Measurements from ENCODE around the gene GNG10.
A peak's percentile ranks its signal among the peaks of the same experiment; 100 is the strongest.
"Not testable (repeated sequence)": the region's sequence is repeated elsewhere in the genome, so short reads cannot be mapped to it uniquely, and the experiment has no call there.

The GNG10 gene

DNA sequence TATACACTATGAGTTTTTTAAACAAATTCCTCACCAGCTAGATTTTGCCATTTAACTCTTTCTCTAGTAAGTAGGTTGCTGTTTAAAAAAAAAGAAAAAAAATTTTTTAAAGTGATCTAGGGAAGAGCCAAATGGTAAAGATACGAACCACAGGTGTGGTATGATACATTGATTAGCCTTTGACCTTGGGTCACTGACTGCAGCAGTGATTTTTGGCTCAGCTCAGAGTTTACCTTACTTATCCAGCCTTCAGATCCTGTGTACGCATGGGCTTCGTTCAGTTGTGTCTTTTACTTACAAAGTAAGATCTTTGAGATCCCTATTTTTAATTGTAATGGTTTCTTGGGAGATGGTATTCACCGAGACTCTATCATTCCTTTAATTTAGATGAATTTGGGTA is 12.4 kb upstream of the GNG10 start:
- DNase-seq (ENCODE audit: low spot score) = no peak

DNA sequence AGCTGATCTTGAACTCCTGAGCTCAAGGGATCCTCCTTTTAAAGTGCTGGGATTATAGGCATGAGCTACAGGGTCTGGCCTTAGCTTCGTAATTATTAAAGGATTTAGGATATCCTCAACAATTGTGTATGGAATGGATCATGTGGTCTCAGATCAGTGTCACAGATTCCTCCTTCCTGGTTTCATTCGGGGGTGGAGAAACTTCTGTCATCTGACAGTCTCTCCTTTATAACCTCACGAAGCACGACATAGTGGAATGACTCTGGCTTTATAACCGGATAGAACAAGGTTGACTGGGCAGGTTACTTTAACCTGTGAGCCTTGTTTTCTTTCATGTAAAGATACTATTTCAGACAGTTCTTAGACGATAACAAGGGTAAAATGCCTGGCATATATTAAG is 4.4 kb upstream of the GNG10 start:
- peak; percentile 13 for DNase-seq (ENCODE audit: low spot score)

DNA sequence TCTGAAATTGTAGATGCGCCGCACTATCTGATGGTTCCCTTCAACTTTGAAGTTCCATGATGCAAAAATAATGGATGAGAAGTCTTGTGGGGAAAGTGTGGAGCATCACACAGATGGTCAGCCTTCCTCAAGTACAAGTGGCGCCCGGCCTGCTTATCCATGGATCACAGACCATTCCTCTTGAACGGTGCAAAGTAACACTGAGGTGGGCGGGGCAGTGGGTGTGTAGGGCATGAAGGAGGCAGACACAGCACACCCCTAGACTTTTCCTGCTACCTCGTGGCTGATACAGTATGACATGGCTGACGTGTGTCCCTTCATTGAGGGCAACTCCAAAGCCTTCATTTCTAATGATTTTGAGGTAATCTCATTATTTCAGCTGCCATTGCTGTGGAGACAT is 2.5 kb upstream of the GNG10 start:
- DNase-seq (ENCODE audit: low spot score) = no peak

DNA sequence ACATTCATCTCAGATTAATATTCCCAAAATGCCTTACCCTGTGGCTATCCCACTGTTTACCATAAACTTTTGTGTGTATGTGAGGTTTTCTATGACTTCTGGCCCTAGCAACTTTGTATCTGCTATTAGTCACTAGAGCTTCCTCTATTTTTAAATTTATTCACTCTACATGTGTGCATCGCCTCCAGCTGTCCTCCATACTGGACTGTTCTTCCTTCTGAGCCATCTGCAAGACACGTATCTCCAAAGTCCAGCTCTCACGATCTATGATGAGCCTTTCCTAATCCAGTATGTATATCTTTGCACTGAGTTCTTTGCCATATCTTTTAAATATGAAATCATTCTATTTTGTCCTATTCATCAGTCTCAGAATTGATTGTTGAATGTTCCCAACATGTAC is 1.7 kb upstream of the GNG10 start:
- DNase-seq (ENCODE audit: low spot score) = no peak

DNA sequence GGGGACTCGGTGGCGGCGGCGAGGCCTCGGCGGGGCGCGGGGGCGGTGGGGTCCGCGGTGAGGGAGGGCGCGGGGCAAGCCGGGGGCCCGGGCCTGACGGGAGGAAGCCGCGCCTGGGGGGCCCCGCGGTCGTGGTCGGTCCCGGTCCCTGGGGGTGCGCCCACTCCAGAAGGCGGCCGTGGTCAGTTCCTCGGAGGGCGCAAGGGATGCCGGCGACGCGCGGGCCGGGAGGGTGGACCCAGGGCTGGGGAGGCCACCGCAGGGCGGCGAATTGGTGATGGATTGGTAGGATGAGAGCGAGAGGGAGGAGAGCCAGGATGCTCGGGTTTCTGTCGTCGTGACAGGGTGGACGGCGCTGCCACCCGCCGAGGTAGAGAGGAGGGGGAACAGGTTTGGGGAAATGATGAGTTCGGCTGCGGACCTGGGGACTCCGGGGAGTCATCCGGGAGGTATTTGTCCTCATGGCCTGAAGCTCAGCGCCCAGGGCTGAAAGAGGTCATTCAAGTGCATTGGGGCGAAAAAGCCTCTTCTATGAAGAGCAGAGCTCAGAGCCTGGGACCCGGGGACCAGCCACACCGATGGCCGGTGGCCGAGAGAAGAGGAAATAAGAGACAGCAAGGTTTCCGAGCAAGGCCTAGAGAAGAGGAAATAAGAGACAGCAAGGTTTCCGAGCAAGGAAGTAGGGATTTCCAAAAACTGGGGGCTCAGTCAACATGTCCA is 557 bp downstream of the GNG10 start:
- DNase-seq (ENCODE audit: low spot score) = peak; percentile 57

DNA sequence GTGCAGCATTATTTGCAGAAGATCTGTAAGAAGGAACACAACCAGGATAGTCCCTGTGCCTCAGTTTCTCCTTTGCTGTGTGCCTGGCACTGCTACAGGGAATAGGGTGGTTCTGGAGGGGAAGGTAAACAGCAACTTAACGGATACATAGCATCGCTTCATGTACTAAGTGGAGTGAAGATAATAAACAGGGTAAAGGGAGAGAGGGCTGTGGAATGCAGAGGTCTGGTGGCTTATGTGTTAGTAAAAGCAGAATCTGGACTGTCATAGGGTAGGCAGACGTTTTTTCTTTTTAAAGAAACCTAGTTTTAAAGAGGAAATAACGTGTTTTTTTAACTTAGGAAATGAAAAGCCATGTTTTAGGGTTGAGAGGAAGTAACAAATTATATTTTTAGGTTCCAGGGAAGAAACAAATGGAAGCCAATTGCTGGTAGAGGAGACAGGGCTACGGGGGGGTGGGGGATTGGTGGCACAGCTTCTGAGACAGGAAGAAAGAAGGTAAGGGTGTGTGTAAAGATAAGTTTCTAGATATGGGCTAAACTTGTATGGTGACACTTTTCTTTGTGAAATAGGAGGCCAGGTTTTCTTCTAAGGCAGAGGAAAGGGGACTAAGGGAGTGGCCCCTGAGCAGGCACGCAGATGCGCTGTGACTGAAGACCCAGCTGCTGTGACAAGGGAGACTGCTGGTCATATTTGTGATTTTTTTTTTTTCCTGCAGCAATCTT is 1.3 kb downstream of the GNG10 start:
- DNase-seq (ENCODE audit: low spot score) = no peak

DNA sequence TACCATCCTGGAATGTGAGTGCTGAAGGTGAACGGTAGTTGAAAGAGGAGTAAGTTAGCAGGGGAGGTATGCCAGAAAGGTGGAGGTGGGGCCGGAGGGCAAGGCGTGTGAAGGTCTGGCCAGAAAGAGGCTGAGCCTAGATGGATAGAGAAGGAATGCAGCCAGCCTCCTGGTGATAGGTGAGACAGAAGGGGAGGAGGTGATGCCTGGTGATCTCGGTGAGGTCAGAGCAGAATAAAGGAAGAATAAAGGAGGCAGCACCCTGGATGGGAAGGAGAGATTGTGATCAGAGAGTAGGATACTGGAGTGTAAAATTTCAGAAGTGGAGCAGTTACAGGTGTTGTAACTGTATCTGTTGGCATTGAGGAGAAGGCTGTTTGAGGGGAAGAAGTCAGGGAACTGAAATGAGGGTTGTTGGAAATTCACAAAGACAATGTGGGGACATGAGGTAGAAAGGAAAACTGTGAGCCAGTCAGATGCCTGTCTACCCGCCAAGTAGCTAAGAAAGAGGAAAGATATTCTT is 2.0 kb downstream of the GNG10 start:
- peak; percentile 63 for DNase-seq (ENCODE audit: low spot score)

DNA sequence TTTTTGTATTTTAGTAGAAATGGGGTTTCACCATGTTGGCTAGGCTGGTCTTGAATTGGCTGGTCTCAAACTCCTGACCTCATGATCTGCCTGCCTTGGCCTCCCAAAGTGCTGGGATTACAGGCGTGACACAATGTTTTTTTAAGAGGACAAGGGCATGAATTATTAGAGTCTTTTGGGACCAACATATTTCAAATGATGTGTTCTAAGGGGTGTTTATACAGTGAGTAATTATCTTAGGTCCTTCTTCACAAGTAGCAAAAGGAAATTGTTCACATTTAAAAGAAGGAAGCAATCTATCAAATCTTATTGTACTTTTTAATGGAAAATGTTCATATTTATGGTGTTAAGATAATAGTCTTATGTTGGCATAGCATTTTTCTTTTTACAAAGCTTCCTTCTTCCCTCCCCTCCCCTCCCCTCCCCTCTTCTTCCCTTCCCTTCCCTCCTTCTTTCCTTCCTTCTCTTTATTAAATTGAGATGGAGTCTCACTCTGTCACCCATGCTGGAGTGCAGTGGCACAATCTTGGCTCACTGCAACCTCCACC is 6.7 kb downstream of the GNG10 start:
- DNase-seq (ENCODE audit: low spot score) = no peak

DNA sequence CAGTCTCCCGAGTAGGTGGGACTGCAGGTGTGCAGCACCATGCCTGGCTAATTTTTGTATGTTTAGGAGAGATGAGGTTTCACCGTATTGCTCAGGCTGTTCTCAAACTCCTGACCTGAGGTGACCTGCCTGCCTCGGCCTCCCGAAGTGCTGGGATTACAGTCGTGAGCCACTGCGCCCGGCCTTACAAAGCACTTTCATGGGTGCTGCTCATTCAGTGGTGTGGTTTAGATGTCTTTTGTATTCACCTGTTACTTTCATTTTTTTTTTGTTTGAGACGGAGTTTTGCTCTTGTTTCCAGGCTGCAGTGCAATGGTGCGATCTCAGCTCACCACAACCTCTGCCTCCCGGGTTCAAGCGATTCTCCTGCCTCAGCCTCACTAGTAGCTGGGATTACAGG is 7.2 kb downstream of the GNG10 start:
- DNase-seq (ENCODE audit: low spot score) = not testable (repeated sequence)

DNA sequence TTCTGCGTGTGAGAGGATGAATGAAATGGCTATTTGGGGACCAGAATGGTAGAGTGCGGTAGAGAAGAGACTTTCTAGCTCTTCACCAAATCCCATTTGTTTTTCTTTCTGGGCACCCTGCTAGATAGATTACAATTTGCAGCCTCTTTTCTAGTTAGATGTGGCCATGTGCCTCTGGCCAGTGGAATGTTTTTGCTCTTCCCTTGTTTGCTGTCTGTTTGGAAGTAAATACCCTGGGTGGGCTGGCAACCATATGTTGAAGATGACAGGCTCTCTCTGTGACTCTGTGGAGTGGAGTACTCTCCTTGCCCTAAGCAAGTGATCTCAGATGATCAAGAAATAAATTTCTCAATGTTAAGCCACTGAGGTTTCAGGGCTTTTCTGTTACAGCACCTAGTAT is 12.9 kb downstream of the GNG10 start:
- no peak for DNase-seq (ENCODE audit: low spot score)

DNA sequence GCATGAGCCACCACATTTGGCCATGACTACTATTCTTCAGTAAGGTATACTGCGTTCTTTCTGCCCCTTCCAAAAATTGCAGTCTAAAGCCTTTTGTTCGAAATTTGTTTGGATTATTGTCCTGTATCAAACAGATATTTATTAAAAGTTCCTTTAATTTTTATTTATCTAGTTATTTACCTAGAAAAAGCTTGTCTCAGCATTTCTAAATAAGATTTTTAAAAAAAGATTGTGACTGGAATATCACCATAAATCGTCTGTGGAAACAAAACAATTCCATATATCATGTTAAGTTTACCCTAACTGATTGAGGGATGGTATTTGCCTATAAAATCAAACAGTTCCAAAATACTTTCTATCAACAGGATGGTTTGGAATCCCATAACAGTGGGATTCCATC is 14.7 kb downstream of the GNG10 start:
- DNase-seq (ENCODE audit: low spot score) = no peak

DNA sequence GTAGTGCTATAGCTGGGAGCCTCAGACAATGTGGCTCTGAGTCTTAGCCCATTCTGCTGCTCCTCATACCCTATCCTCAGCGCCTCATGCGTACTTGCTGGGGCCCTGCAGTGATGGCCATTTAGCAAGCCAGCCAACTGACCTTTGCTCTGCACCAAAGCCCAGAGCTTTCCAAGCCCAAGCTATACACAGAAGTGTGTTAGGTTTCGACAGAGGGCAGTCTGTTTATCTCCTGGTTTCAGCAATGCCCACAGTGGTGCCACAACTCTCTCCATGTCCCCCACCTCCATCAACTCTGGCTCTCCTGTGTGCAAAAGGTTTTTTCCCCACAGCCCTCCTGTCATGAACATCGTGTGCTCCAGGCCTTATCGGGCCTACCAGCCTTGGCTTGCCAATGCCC is 16.9 kb downstream of the GNG10 start:
- no peak for DNase-seq (ENCODE audit: low spot score)

DNA sequence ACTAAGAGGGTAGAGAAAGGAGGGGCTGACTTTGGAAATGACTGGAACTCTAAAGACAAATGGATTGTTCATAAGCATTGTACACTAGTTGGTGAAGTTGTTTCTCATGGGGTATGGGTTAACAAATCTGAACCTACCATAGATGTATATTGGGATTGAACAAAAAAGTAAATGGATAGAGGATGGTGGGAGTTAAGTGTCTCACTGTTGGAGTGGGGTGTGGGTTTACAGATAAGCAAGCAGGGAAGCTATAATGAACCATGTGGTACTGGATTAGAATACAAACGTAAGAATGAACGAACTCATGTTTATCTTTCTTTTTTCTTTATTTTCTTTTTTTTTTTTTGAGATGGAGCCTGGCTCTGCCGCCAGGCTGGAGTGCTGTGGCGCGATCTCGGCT is 17.8 kb downstream of the GNG10 start:
- no peak for DNase-seq (ENCODE audit: low spot score)

DNA sequence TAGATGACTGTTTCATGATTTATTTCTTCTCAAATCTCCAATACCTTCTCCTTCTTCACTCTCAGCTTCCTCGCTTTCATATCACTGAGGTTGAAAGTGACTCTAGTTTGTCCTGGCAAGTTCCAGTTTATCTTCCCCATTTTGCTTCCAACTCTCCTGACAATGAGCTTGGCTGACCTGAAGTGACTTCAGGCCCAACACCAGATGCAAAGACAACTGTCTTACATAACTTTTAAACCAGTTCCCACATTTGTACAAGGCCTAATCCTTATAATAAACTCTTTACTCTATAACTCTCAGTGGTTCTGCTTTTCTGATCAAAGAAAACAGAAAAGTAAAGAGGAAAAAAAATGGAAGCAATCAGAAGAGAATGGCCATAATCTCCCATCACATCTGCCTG is 22.0 kb downstream of the GNG10 start:
- no peak for DNase-seq (ENCODE audit: low spot score)

DNA sequence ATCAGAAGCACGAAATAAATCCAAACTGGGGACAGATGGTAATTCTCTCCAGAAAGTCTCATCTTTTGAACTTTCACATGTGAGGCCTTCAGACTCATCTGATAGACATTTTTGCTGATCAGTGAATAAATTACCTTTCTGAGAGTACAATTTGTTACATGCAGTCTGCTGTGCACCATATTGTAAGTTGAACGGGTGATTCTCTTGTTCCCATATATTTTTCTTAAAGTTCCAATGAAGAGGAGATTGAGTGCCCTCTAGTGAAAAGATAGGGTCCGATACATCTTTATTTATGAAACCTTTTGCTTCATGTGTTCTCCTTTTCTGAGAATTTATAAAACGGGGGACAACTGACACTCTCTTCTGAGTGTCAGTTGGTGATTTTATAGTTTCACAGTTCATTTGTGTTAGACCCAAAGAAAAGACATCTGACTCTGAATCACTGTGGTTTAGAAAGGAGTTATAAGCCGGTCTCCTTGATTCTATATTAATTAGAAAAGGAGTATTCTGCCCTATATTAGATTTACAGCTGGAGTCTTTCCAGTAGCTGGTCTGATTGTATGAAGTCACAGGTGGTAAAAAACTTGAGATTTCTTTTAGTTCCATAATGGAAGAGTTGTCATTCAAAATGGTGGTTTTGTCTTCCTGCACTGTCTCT is 30.4 kb downstream of the GNG10 start:
- DNase-seq (ENCODE audit: low spot score) = peak; percentile 54

DNA sequence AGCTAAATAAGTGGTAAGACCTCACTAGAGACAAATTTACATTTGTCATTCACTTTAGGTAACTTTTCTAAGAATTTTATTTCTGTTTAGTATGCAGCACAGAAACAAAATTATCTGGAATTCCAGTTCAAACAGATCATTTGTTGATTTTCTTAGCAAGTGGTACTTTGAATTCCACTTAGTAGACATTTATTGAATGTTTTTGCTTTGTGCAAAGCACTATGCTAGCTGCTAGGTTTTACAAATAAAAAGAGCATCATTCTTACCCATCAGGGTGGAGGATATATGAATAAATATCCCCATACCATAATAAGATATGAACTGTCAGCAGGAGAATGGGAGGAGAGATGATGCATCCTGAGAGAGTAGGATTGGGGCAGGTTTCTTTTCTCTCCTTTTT is 35.4 kb downstream of the GNG10 start:
- DNase-seq (ENCODE audit: low spot score) = no peak

DNA sequence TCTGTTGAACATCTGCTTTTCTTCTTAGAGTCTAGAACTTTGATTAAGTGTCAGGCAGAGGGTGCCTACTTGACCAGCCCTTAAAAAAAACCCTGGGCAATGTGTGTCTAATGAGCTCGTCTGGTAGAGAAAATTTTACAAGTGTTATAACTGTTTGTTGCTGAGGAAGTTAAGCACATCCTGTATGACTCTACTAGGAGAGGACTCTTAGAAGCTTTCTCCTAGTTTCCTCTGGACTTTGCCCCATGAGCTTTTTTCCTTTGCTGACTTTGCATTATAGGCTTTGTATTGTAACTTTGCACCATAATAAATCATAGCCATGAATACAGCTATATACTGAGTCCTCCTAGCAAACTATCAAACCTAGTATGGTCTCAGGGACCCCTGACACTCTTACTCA is 39.4 kb downstream of the GNG10 start:
- peak; percentile 31 for DNase-seq (ENCODE audit: low spot score)

DNA sequence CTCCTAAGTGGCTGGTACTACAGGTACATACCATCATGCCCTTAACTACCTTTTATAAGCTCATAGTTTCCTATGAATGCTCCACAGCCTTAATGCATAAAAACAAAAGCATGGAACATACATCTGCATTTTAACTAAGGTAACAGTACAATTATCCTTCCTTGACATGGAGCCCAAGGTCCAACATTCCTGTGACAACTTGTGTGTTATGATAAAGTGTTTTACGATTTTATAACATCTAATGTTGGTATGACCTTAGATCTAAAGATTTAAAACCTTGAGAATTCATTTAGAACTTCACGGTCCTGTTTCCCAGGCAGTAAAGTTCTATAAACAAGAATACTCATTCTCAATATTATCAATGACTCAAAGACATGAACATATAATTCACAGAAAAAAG is 43.1 kb downstream of the GNG10 start:
- DNase-seq (ENCODE audit: low spot score) = no peak

DNA sequence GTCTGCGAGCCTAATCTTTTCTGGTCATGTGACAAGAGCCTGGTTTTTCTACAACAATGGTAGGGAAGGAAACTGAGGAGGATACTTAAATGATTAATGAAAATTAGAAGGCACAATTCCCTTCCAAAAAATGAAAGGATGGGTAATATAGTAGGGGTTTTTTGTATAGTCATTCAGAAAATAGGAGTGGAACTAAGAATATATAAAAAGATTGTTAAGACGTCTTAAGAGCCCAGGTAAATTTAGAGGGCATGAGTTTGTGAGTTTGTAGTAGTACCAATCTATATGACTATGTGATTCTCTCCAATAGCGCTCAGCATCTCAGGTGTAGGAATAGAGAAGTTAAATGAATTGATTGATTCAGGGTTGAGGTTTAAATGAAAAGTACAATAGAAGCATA is 50.1 kb downstream of the GNG10 start:
- DNase-seq (ENCODE audit: low spot score) = no peak

DNA sequence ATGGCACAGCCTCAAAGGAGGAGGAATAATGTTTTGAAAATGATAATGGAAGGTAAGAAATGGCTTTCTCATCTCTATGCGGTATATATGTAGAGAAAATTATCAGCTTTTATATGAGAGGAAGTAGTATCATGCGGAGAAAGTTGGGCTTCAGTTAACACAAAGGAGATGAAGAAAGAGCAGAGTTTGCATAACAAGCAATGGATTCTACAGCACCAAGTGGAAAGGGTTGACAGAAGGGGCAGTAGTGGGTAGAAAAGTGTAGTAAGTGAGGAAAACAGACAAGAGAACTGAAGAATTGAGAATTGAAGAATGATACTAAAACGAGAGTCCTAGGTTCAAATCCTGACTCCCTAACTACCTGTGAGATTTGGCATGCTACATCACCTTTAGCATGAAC is 51.0 kb downstream of the GNG10 start:
- no peak for DNase-seq (ENCODE audit: low spot score)

DNA sequence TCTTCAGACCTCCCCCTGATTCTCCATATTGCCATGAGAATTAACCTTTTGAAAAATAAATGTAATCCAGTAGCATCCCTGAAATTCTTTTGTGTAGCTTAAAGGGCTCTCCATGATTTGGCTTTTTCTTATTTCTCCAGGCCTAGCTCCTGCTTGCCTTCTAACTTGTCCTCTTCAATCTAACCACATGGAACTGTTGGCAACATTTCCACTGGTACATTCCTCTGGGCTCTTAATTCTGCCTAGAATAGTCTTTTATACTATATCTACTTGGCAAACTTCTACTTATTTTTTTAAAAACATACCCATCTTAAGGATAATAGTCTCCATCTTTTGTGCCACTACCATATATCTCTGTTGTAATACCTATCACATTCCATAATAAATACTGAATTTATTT is 54.1 kb downstream of the GNG10 start:
- DNase-seq (ENCODE audit: low spot score) = no peak

DNA sequence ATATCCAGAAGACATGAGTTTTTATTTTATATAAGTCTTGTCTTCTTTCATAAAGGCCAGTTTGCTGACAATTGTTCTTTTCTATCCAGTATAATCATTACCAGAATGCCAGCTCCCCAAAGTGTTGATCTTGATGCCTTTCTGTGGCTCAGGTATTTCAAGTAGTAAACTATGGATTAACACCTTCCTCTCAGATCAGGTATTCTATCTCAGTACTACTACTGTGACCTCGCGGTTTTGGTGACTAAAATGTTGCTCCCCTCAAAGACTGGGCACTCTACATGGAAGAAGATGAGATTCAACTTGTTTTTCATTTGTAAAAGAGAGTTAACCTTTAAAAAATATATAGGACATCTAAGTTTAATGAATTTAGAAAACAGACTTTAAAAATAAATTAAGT is 58.1 kb downstream of the GNG10 start:
- DNase-seq (ENCODE audit: low spot score) = no peak
